Tibial artery (tissue), 4 donors: ENCODE measurements around the gene HSPA2.
"Not testable (repeated sequence)": the region's sequence is repeated elsewhere in the genome, so short reads cannot be mapped to it uniquely, and the experiment has no call there.

Experiments used
- DNase-seq, 2 donors: peaks; one replicate each; pipeline ENCODE4 v3.0.0-alpha.2; 2019
- H3K27ac ChIP-seq, 2 donors: fragments of 200-600 bp; sonication (generic) in 1 of 2; 1 replicate in 1 of 2; 2 replicates in 1 of 2; pipeline ENCODE4 v1.5.1; 2018 to 2019; ENCODE audit warnings: mild to moderate bottlenecking in 1 of 2
- H3K27me3 ChIP-seq, 2 donors: fragments of 200-600 bp; sonication (generic) in 1 of 2; one replicate each; pipeline versions ENCODE4 v1.5.1 to v1.6.0; 2016 to 2019
- H3K36me3 ChIP-seq, 3 donors: fragments of 200-600 bp; sonication (generic) in 2 of 3; one replicate each; pipeline ENCODE4 v1.5.1; 2016 to 2019; ENCODE audit warnings: mild to moderate bottlenecking in 2 of 3
- H3K4me1 ChIP-seq, 4 donors: fragments of 200-600 bp; sonication (generic) in 2 of 4; 1 replicate in 3 of 4; 2 replicates in 1 of 4; pipeline ENCODE4 v1.5.1; 2016 to 2019
- H3K4me3 ChIP-seq, 2 donors: fragments of 200-600 bp; sonication (generic) in 1 of 2; 1 replicate in 1 of 2; 2 replicates in 1 of 2; pipeline ENCODE4 v1.5.1; 2018 to 2019; ENCODE audit warnings: mild to moderate bottlenecking in 2 of 2
- H3K9me3 ChIP-seq, 3 donors: fragments of 200-600 bp; sonication (generic) in 1 of 3; one replicate each; pipeline ENCODE4 v1.5.1; 2016 to 2019
- intact Hi-C: fragments of 100-400 bp; cut with DNase I; formaldehyde crosslinking; loops from one replicate; pipeline ENCODE4 v1.15.0; 2023; ENCODE audit warnings: low total_unique reads
- TF ChIP-seq, protein P1 (sequence below), 2 experiments: fragments of 200-600 bp in 1 of 2; fragments of 450-650 bp in 1 of 2; IDR thresholded peaks; one replicate each; pipeline ENCODE4 v1.5.1; 2017 to 2019; ENCODE audit warnings: antibody characterized with exemption in 2 of 2, mild to moderate bottlenecking in 1 of 2, moderate library complexity in 1 of 2

The HSPA2 gene

DNA sequence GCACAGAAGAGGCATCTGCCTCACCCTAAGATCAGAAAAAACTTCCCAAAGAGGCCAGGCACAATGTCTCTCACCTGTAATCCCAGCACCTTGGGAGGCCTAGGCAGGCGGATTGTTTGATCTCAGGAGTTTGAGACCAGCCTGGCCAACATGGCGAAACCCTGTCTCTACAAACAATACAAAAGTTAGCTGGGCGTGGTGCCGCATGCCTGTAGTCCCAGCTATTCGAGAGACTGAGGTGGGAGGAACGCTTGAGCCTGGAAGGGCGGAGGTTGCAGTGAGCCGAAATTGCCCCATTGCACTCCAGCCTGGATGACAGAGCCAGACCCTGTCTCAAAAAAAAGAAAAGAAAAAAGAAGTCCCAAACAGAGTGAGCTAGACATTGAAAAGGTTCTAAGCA is 31.5 kb upstream of the HSPA2 start:
- no peak overlapping the region for H3K27ac ChIP-seq
- intact Hi-C loops, result no loop called here
- H3K4me1 ChIP-seq, result peaks cover 0 to 74% (median 26%) of the 10 kb centered on the region in 4 donors
- no peak overlapping the region for H3K4me3 ChIP-seq
- H3K27me3 ChIP-seq, result no peaks in the 10 kb centered on the region
- H3K9me3 ChIP-seq, result no peaks in the 10 kb centered on the region
- TF ChIP-seq, protein P1, sequence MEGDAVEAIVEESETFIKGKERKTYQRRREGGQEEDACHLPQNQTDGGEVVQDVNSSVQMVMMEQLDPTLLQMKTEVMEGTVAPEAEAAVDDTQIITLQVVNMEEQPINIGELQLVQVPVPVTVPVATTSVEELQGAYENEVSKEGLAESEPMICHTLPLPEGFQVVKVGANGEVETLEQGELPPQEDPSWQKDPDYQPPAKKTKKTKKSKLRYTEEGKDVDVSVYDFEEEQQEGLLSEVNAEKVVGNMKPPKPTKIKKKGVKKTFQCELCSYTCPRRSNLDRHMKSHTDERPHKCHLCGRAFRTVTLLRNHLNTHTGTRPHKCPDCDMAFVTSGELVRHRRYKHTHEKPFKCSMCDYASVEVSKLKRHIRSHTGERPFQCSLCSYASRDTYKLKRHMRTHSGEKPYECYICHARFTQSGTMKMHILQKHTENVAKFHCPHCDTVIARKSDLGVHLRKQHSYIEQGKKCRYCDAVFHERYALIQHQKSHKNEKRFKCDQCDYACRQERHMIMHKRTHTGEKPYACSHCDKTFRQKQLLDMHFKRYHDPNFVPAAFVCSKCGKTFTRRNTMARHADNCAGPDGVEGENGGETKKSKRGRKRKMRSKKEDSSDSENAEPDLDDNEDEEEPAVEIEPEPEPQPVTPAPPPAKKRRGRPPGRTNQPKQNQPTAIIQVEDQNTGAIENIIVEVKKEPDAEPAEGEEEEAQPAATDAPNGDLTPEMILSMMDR (IDR thresholded peaks at IDR 0.05), result no peak
- no peaks in the 10 kb centered on the region for H3K36me3 ChIP-seq
- DNase-seq, result no peak

DNA sequence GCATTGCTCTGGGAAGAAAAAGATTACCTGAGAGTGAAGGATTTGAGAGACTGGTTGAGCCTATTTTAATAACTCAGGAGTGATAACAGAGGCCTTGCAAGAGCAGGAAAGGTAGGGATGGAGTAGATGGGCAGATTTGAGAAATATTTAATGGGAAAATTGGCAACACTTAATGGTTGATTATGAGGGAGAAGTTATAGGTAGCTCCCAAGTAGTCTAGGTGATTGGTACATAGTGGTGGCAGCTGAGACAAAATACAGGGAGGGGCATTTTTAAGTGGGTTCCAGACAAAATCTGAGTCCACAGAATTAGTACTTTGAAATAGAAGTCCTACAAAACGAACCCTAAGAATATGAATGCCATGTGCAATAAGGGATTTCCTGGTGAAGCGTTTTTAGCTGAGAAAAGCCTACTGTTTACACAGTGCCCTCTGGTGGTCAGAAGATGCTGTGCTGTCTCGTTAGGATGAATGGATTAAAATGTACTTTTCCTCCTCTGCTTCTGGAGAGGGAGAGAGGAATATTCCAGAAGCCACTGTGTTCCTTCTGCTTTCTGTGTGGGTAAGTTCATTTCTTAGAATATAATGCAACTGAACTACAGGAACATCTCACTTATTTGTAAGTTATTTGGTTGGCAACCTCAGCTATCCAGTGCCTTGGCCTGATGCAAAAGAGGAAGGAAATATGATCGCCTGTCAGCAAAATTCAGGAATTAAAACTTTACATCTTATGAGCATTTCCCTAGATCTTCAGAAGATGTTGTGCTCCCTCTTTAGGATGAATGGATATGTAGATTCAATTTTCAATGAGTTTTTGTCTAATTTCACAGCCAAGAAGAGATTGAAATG is 29.5 kb upstream of the HSPA2 start:
- Histone ChIP-seq H3K9me3 (no peaks in the 10 kb centered on the region), H3K27me3 (no peaks in the 10 kb centered on the region), H3K36me3 (no peaks in the 10 kb centered on the region), H3K27ac (peak overlapping the region in 1 of 2 donors; percentile 2), H3K4me3 (no peak overlapping the region), H3K4me1 (peaks cover 0 to 93% (median 25%) of the 10 kb centered on the region in 4 donors)
- peak; percentile 75 to 79 for DNase-seq
- intact Hi-C loops, result no loop called here
- TF ChIP-seq, protein P1 (IDR thresholded peaks at IDR 0.05), result peak; percentile 83 to 88

DNA sequence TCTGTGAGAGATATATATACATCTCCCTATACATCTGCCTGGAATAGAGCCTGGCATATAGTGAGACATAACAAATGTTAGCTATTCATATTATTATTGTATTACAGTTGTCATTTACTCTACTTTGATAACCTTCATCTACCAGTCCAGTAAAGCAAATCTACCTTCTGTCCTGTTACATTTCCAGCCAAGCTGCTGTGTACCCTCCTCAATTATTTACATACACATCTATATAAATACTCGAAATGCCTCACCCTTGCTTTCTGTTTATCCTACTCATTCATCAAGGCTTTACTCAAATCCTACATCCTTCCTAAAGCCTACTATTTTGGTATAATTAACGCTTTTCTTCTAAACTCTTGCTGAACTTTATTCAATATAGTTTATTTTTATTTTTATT is 27.3 kb upstream of the HSPA2 start:
- Histone ChIP-seq H3K4me1 (peaks cover 0 to 87% (median 22%) of the 10 kb centered on the region in 4 donors), H3K27ac (no peak overlapping the region), H3K4me3 (no peak overlapping the region), H3K27me3 (no peaks in the 10 kb centered on the region), H3K36me3 (no peaks in the 10 kb centered on the region), H3K9me3 (no peaks in the 10 kb centered on the region)
- DNase-seq, result no peak
- TF ChIP-seq, protein P1 (IDR thresholded peaks at IDR 0.05), result no peak
- intact Hi-C loops, result no loop called here

DNA sequence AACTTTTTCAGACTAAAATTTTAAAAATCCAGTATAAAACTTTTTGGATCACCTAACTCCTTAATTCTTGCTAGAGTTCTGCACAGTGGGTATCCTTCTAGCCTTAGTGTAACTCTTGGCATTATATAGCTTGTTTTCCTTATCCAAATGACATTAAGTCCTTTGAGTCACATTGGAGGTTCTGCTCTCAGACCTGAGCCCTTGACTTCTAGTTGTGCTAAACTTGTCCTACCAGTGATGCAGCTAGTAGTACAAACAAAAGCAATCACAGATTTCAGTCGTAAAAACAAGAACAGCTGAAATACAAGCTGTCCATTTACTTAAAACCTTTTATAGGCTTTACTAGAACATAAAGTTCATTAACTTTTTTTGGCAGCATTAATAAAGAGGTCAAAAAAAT is 25.5 kb upstream of the HSPA2 start:
- DNase-seq, result no peak
- TF ChIP-seq, protein P1 (IDR thresholded peaks at IDR 0.05), result no peak
- Histone ChIP-seq H3K4me3 (no peak overlapping the region), H3K36me3 (no peaks in the 10 kb centered on the region), H3K27ac (peak overlapping the region in 1 of 2 donors; percentile 11), H3K27me3 (no peaks in the 10 kb centered on the region), H3K9me3 (no peaks in the 10 kb centered on the region), H3K4me1 (peaks cover 0 to 77% (median 22%) of the 10 kb centered on the region in 4 donors)
- intact Hi-C loops, result no loop called here

DNA sequence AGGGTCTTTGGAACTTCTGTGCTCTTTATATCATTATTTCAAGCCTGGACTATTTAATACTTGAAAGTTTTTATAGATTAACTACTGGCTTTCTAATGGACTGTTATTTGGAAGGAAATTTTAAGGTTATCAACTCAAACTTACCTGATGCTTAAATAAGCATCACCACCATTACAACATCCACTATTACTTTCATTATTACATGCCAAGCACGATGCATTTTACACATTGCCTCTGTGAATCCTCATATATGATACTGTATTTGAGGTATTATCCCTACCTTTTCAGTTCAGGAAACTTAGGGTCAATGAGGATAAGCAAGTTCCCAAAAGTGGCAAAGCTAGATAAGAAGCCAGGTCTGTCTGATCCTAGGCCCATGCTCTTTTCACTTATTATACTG is 23.6 kb upstream of the HSPA2 start:
- peaks cover 0 to 6% (median 6%) of the 10 kb centered on the region in 3 donors for H3K36me3 ChIP-seq
- no peaks in the 10 kb centered on the region for H3K9me3 ChIP-seq
- H3K4me1 ChIP-seq, result peaks cover 0 to 66% (median 13%) of the 10 kb centered on the region in 4 donors
- TF ChIP-seq, protein P1 (IDR thresholded peaks at IDR 0.05), result no peak
- intact Hi-C loops, result no loop called here
- no peak for DNase-seq
- no peak overlapping the region for H3K27ac ChIP-seq
- no peak overlapping the region for H3K4me3 ChIP-seq
- no peaks in the 10 kb centered on the region for H3K27me3 ChIP-seq

DNA sequence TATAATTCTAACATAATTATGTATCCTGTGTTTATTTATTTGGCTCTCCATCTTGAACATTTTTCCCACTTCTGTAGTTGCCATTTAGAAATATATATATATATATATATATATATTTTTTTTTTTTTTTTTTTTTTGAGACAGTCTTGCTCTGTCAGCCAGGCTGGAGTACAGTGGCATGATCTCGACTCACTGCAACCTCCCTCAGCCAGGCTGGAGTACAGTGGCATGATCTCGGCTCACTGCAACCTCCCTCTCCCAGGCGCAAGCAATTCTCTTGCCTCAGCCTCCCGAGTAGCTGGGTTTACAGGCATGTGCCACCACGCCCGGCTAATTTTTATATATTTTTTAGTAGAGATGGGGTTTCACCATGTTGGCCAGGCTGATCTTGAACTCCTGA is 22.9 kb upstream of the HSPA2 start:
- H3K27me3 ChIP-seq, intact Hi-C loops, H3K9me3 ChIP-seq, H3K4me3 ChIP-seq, H3K27ac ChIP-seq, DNase-seq: not testable (repeated sequence)
- peaks cover 2 to 13% (median 13%) of the 10 kb centered on the region in 3 donors for H3K36me3 ChIP-seq
- H3K4me1 ChIP-seq, result peaks cover 0 to 59% (median 8%) of the 10 kb centered on the region in 4 donors
